Stimulated activated CD8-positive, alpha-beta memory T cell treated with anti-CD3 and anti-CD28 coated beads, Interleukin-7, amount 100 ng/mL, for 4 hours (primary cell): ENCODE results near the gene IMMP2L.
A peak's percentile ranks its signal among the peaks of the same experiment; 100 is the strongest.

ENCODE experiments used
- DNase-seq, 2 donors: peaks; one replicate each; pipeline ENCODE4 v3.0.0-alpha.2; 2020; ENCODE audit warnings: low read depth in 2 of 2

IMMP2L gene

GRCh38 chr7:111029574-111030251, 532.6 kb downstream of the IMMP2L start:
- DNase-seq, result peak in 1 of 2 donors; percentile 29

- DNase-seq, result no peak
These were observed 533.1 kb downstream of the IMMP2L start for GRCh38 chr7:111029141-111029572.

GRCh38 chr7:111027396-111027795, 534.9 kb downstream of the IMMP2L start:
- DNase-seq, result no peak

GRCh38 chr7:111026806-111027205, 535.5 kb downstream of the IMMP2L start:
- no peak for DNase-seq

GRCh38 chr7:111026343-111026742, 535.9 kb downstream of the IMMP2L start:
- no peak for DNase-seq

- DNase-seq, result no peak
These were observed 537.3 kb downstream of the IMMP2L start for GRCh38 chr7:111025006-111025405.

- DNase-seq, result no peak
These were observed 543.1 kb downstream of the IMMP2L start for GRCh38 chr7:111018960-111019736.

- no peak for DNase-seq
These were observed 543.8 kb downstream of the IMMP2L start for GRCh38 chr7:111018447-111018846.

- DNase-seq, result no peak
These were observed 548.2 kb downstream of the IMMP2L start for GRCh38 chr7:111014079-111014478.

GRCh38 chr7:111012799-111013675, 549.3 kb downstream of the IMMP2L start:
- DNase-seq, result peak; percentile 8 to 12

- no peak for DNase-seq
These were observed 550.1 kb downstream of the IMMP2L start for GRCh38 chr7:111012149-111012548.

GRCh38 chr7:111011520-111011919, 550.8 kb downstream of the IMMP2L start:
- no peak for DNase-seq

- no peak for DNase-seq
These were observed 551.5 kb downstream of the IMMP2L start for GRCh38 chr7:111010798-111011197.

GRCh38 chr7:111009526-111010040, 552.7 kb downstream of the IMMP2L start:
- no peak for DNase-seq

- no peak for DNase-seq
These were observed 555.6 kb downstream of the IMMP2L start for GRCh38 chr7:111006691-111007090.

- no peak for DNase-seq
These were observed 556.3 kb downstream of the IMMP2L start for GRCh38 chr7:111006040-111006439.

GRCh38 chr7:111005445-111005844, 556.8 kb downstream of the IMMP2L start:
- no peak for DNase-seq

GRCh38 chr7:111004310-111004901, 557.9 kb downstream of the IMMP2L start:
- DNase-seq, result no peak

GRCh38 chr7:111003883-111004282, 558.4 kb downstream of the IMMP2L start:
- no peak for DNase-seq

GRCh38 chr7:110994028-110994967, 568.0 kb downstream of the IMMP2L start:
- DNase-seq, result no peak
